OCI-LY7 (cell line): ENCODE data around the gene TTI1. TPM values are rescaled to one million over a fixed set of nuclear protein-coding genes. Genes with fewer than 3 reads are reported as not detected.

Experiments used
- BruUV-seq: library from RNA; stranded (reverse); fragments of 400-500 nt; replicated peaks from 2 replicates; lab custom pipeline; 2021; lab: Mats Ljungman, UMichigan
- CTCF ChIA-PET: fragments of 300-600 bp; sonication (Branson Sonifier 250); formaldehyde crosslinking; loops from one replicate; lab custom pipeline; 2022; ENCODE audit warnings: antibody characterized with exemption; ENCODE audit not compliant: unreplicated experiment; lab: Charles Lee
- POLR2A ChIA-PET: fragments of 300-600 bp; sonication (Branson Sonifier 250); formaldehyde crosslinking; loops from one replicate; lab custom pipeline; 2022; ENCODE audit warnings: antibody characterized with exemption; lab: Charles Lee
- DNase-seq: peaks from one replicate; pipeline ENCODE4 v3.0.0-alpha.2; 2015; ENCODE audit warnings: low spot score
- H2AFZ ChIP-seq: fragments of 200-600 bp; sonication (generic), shearing (Covaris generic); 2 replicates; pipeline ENCODE4 v1.6.1; 2014; ENCODE audit warnings: mild to moderate bottlenecking, antibody characterized with exemption, low read length, moderate library complexity
- H3K27ac ChIP-seq: fragments of 200-600 bp; sonication (generic); 2 replicates; pipeline ENCODE4 v1.5.1; 2014; ENCODE audit warnings: mixed run types, low read depth, mild to moderate bottlenecking, moderate library complexity, low read length, inconsistent platforms; ENCODE audit not compliant: poor library complexity, severe bottlenecking
- H3K36me3 ChIP-seq: fragments of 200-600 bp; sonication (generic); 2 replicates; pipeline ENCODE4 v1.6.1; 2014; ENCODE audit warnings: mild to moderate bottlenecking, antibody characterized with exemption, low read length, moderate library complexity, mixed read lengths; ENCODE audit not compliant: insufficient read depth
- H3K4me1 ChIP-seq: fragments of 200-600 bp; sonication (generic); 2 replicates; pipeline ENCODE4 v1.5.1; 2014; ENCODE audit warnings: mild to moderate bottlenecking, low read length; ENCODE audit not compliant: insufficient read depth, poor library complexity, severe bottlenecking
- H3K4me2 ChIP-seq: fragments of 200-600 bp; sonication (generic); 2 replicates; pipeline ENCODE4 v1.6.1; 2014; ENCODE audit warnings: mild to moderate bottlenecking, low read length
- H3K4me3 ChIP-seq: fragments of 200-600 bp; sonication (generic); 2 replicates; pipeline ENCODE4 v1.5.1; 2014; ENCODE audit warnings: mild to moderate bottlenecking, low read depth, low read length; ENCODE audit not compliant: poor library complexity, severe bottlenecking
- H3K79me2 ChIP-seq: fragments of 200-600 bp; sonication (generic); 2 replicates; pipeline ENCODE4 v1.6.1; 2016; ENCODE audit warnings: low read depth, mild to moderate bottlenecking, low read length, moderate library complexity, mixed read lengths; ENCODE audit not compliant: insufficient read depth
- H3K9me2 ChIP-seq: fragments of 200-600 bp; sonication (generic); 2 replicates; pipeline ENCODE4 v1.6.1; 2016; ENCODE audit warnings: mild to moderate bottlenecking, low read length, mixed read lengths; ENCODE audit not compliant: insufficient read depth
- H3K9me3 ChIP-seq: fragments of 200-600 bp; sonication (generic); 2 replicates; pipeline ENCODE4 v1.6.1; 2014; ENCODE audit warnings: mild to moderate bottlenecking, mixed run types, low read length, mixed read lengths
- H4K20me1 ChIP-seq: fragments of 200-600 bp; sonication (generic); 2 replicates; pipeline ENCODE4 v1.6.1; 2014; ENCODE audit warnings: mild to moderate bottlenecking, antibody characterized with exemption, low read length, moderate library complexity, mixed read lengths; ENCODE audit not compliant: insufficient read depth
- CTCF ChIP-seq: fragments of 200-600 bp; sonication (generic); conservative IDR thresholded peaks from 2 replicates; pipeline ENCODE4 v1.5.1; 2014; ENCODE audit warnings: mild to moderate bottlenecking, antibody characterized with exemption, low read length, moderate library complexity, mixed read lengths
- EZH2phosphoT487 ChIP-seq: fragments of 200-600 bp; sonication (generic); IDR thresholded peaks from 2 replicates; pipeline ENCODE4 v1.6.1; 2018; ENCODE audit warnings: low read depth, borderline replicate concordance, mild to moderate bottlenecking, mixed run types, antibody characterized with exemption, low read length, moderate library complexity, mixed read lengths
- intact Hi-C: fragments of 100-400 bp; cut with micrococcal nuclease; formaldehyde crosslinking; loops from one replicate; pipeline ENCODE4 v1.10.0; 2022; ENCODE audit not compliant: unreplicated experiment
- total RNA-seq, 2 experiments: library from RNA; depleted of rRNA in 1 of 2; stranded (reverse); fragments of >200 nt in 1 of 2; shearing (Covaris generic) in 1 of 2; gene quantifications; 2 replicates each; pipeline ENCODE4 v1.2.3, GENCODE V29; 2014 to 2022

TTI1 gene
- total RNA-seq, 2 experiments from 2014 or later = 22.4 to 28.7 TPM

- no TSS peak for BruUV-seq
- no peak overlapping the region for H3K4me2 ChIP-seq
- DNase-seq = no peak
- no peaks in the 10 kb centered on the region for H4K20me1 ChIP-seq
- intact Hi-C loops = no loop called here
- H3K36me3 ChIP-seq = no peaks in the 10 kb centered on the region
- POLR2A ChIA-PET = interaction anchor here (0.6 kb wide), 1 partner anchor 195 kb away, joined by 3 read pairs; no protein-coding TSS in a partner anchor
- no peaks in the 10 kb centered on the region for H3K9me3 ChIP-seq
- H3K79me2 ChIP-seq = no peaks in the 10 kb centered on the region
- H3K27ac ChIP-seq = no peak overlapping the region
- no peaks in the 10 kb centered on the region for H3K9me2 ChIP-seq
- H3K4me3 ChIP-seq = no peak overlapping the region
- CTCF ChIA-PET = no interaction called here
- TF ChIP-seq EZH2phosphoT487 (no peak), CTCF (no peak)
- no peak overlapping the region for H2AFZ ChIP-seq
- no peaks in the 10 kb centered on the region for H3K4me1 ChIP-seq
These were observed 61.6 kb downstream of the TTI1 start for GRCh38 chr20:37971561-37972127.

GRCh38 chr20:37970856-37971245 lies 62.4 kb downstream of the TTI1 start:
- Histone ChIP-seq H2AFZ (no peak overlapping the region), H3K36me3 (no peaks in the 10 kb centered on the region), H3K4me3 (no peak overlapping the region), H3K9me2 (no peaks in the 10 kb centered on the region), H3K27ac (no peak overlapping the region), H3K9me3 (no peaks in the 10 kb centered on the region), H3K4me2 (no peak overlapping the region), H3K79me2 (no peaks in the 10 kb centered on the region), H4K20me1 (no peaks in the 10 kb centered on the region), H3K4me1 (no peaks in the 10 kb centered on the region)
- intact Hi-C loops = no loop called here
- ChIA-PET CTCF (no interaction called here), POLR2A (no interaction called here)
- BruUV-seq = no TSS peak
- TF ChIP-seq EZH2phosphoT487 (no peak), CTCF (no peak)
- DNase-seq = no peak

GRCh38 chr20:37969949-37970855 lies 63.1 kb downstream of the TTI1 start:
- POLR2A ChIA-PET = interaction anchor here (0.9 kb wide), 1 partner anchor 10 kb away, joined by 3 read pairs; no protein-coding TSS in a partner anchor

More at GRCh38 chr20:37969949-37970855, 63.1 kb downstream of the TTI1 start:
- no TSS peak for BruUV-seq
- CTCF ChIA-PET = no interaction called here
- no peak for TF ChIP-seq EZH2phosphoT487
- no peak for TF ChIP-seq CTCF
- no peaks in the 10 kb centered on the region for H3K36me3 ChIP-seq
- intact Hi-C loops = no loop called here
- no peaks in the 10 kb centered on the region for H3K9me3 ChIP-seq
- no peak for DNase-seq
- H3K9me2 ChIP-seq = no peaks in the 10 kb centered on the region
- H3K79me2 ChIP-seq = no peaks in the 10 kb centered on the region
- H3K27ac ChIP-seq = no peak overlapping the region
- no peak overlapping the region for H3K4me2 ChIP-seq
- H3K4me3 ChIP-seq = no peak overlapping the region
- H2AFZ ChIP-seq = no peak overlapping the region
- no peaks in the 10 kb centered on the region for H3K4me1 ChIP-seq
- no peaks in the 10 kb centered on the region for H4K20me1 ChIP-seq
